ENCODE results near the gene FBXO31. TPM values are rescaled to one million over a fixed set of nuclear protein-coding genes. Genes with fewer than 3 reads are reported as not detected.

Gene FBXO31
- total and polyA plus RNA-seq, 2 of the 13 experiments (the other 11 are each of a cell fraction or from before 2014, with no cell fraction given): 92.4 to 101 TPM

GRCh38 chr16:87312008-87312407 lies 71.6 kb downstream of the FBXO31 start:
- WGBS (ENCODE audit: low lambda C conversion rate): 90% methylated on average over 7 of the region's 7 CpGs
- H3K27ac ChIP-seq (ENCODE audit: extremely low read length, insufficient read depth, low read length): no peak overlapping the region
- H3K9me3 ChIP-seq (ENCODE audit: low read length): no peaks in the 10 kb centered on the region
- ATAC-seq (no peak), DNase-seq (ENCODE audit: low spot score) (no peak), FAIRE-seq (no peak)
- ChIA-PET POLR2A (no interaction called here), CTCF (ENCODE audit: low intra/inter-chr PET ratio, low total read pairs) (no interaction called here)
- BruUV-seq (replicated peaks): no TSS peak
- H3K27me3 ChIP-seq (ENCODE audit: control insufficient read depth in 1 of 2, insufficient read depth in 2 of 2, low read length in 2 of 2): no peaks in the 10 kb centered on the region
- H3K4me2 ChIP-seq (ENCODE audit: low read depth, low read length): no peak overlapping the region
- H3K4me3 ChIP-seq (replicated peaks in 1 of 3; ENCODE audit: insufficient read depth in 1 of 3, low read depth in 2 of 3, low read length in 3 of 3): no peak overlapping the region
- H3K9ac ChIP-seq (ENCODE audit: insufficient read depth, low read depth, low read length): no peak overlapping the region
- H3K36me3 ChIP-seq (replicated peaks in 1 of 2; ENCODE audit: control insufficient read depth in 1 of 2, insufficient read depth in 2 of 2, low read length in 2 of 2): no peaks in the 10 kb centered on the region; a peak in 1 of 5 replicates
- H2AFZ ChIP-seq (ENCODE audit: low read length): no peak overlapping the region
- intact Hi-C loops (cut with micrococcal nuclease; ENCODE audit: unreplicated experiment): no loop called here
- H3K4me1 ChIP-seq (ENCODE audit: insufficient read depth, low read length): peaks cover 8% of the 10 kb centered on the region
- no peaks in the 10 kb centered on the region for H3K79me2 ChIP-seq (ENCODE audit: insufficient read depth, low read length)
- no peaks in the 10 kb centered on the region for H4K20me1 ChIP-seq (ENCODE audit: insufficient read depth, low read length)
- in situ Hi-C loops (cut with HindIII; ENCODE audit: extremely low pct_ligation_motif_present, low pct_unique_long_range_greater_than_20kb): no loop called here
- no peak for TF ChIP-seq AHDC1 (CRISPR knock-in tag; IDR thresholded peaks at IDR 0.05; ENCODE audit: borderline replicate concordance)
- TF ChIP-seq ZNF720 (CRISPR knock-in tag; IDR thresholded peaks at IDR 0.05): no peak
- no peak for TF ChIP-seq MAFG (CRISPR knock-in tag; IDR thresholded peaks at IDR 0.05)
- TF ChIP-seq ZNF260 (CRISPR knock-in tag; IDR thresholded peaks at IDR 0.05; ENCODE audit: borderline replicate concordance, low read depth): no peak
- no peak for TF ChIP-seq ETS1 (CRISPR knock-in tag; IDR thresholded peaks at IDR 0.05)
- no peak for TF ChIP-seq SRSF9 (IDR thresholded peaks at IDR 0.05; ENCODE audit: borderline replicate concordance, insufficient read depth, low read depth, low read length, poor library complexity, severe bottlenecking)
- TF ChIP-seq MLX (CRISPR knock-in tag; IDR thresholded peaks at IDR 0.05): no peak
- no peak for TF ChIP-seq MLXIP (CRISPR knock-in tag; IDR thresholded peaks at IDR 0.05; ENCODE audit: borderline replicate concordance)
- no peak for TF ChIP-seq JUND (CRISPR knock-in tag; IDR thresholded peaks at IDR 0.05)
- TF ChIP-seq FOXM1 (CRISPR knock-in tag; IDR thresholded peaks at IDR 0.05): no peak
- no peak for TF ChIP-seq HOXA9 (CRISPR knock-in tag; IDR thresholded peaks at IDR 0.05; ENCODE audit: borderline replicate concordance)
- no peak for TF ChIP-seq NPAS2 (CRISPR knock-in tag; IDR thresholded peaks at IDR 0.05; ENCODE audit: borderline replicate concordance)
- TF ChIP-seq MAFK (conservative IDR thresholded peaks at IDR 0.05 in 1 of 2, IDR thresholded peaks at IDR 0.05 in 1 of 2; ENCODE audit: low read length in 2 of 2): no peak
- no peak for TF ChIP-seq RBFOX2 (IDR thresholded peaks at IDR 0.05; ENCODE audit: low read depth, low read length)

Measured in HepG2 (cell line).